NCI-H1092 treated with DMSO at 0.1 percent for 48 hours (cell line): ENCODE measurements around the gene AXIN1.
"Not testable (repeated sequence)": the region's sequence is repeated elsewhere in the genome, so short reads cannot be mapped to it uniquely, and the experiment has no call there.

Experiments
- DNase-seq: peaks from one replicate; lab custom pipeline; 2025; lab: John Stamatoyannopoulos, UW

Gene AXIN1

GRCh38 chr16:266258-267164 lies 86.0 kb downstream of the AXIN1 start:
- DNase-seq, result no peak

GRCh38 chr16:265711-266110 lies 86.8 kb downstream of the AXIN1 start:
- DNase-seq, result no peak

GRCh38 chr16:265002-265529 lies 87.5 kb downstream of the AXIN1 start:
- no peak for DNase-seq

- no peak for DNase-seq
These were observed 88.0 kb downstream of the AXIN1 start for GRCh38 chr16:264440-264951.

- DNase-seq, result no peak
These were observed 88.6 kb downstream of the AXIN1 start for GRCh38 chr16:263944-264343.

GRCh38 chr16:263182-263774 lies 89.2 kb downstream of the AXIN1 start:
- DNase-seq, result no peak

GRCh38 chr16:262121-262745 lies 90.3 kb downstream of the AXIN1 start:
- no peak for DNase-seq

- no peak for DNase-seq
These were observed 91.4 kb downstream of the AXIN1 start for GRCh38 chr16:261031-261691.

GRCh38 chr16:260326-260725 lies 92.2 kb downstream of the AXIN1 start:
- DNase-seq, result no peak

GRCh38 chr16:259814-260253 lies 92.7 kb downstream of the AXIN1 start:
- no peak for DNase-seq

- no peak for DNase-seq
These were observed 93.3 kb downstream of the AXIN1 start for GRCh38 chr16:259226-259625.

- not testable (repeated sequence) for DNase-seq
These were observed 94.4 kb downstream of the AXIN1 start for GRCh38 chr16:258091-258490.

- DNase-seq, result no peak
These were observed 97.3 kb downstream of the AXIN1 start for GRCh38 chr16:255183-255582.

- DNase-seq, result no peak
These were observed 98.1 kb downstream of the AXIN1 start for GRCh38 chr16:254461-254860.

- no peak for DNase-seq
These were observed 98.7 kb downstream of the AXIN1 start for GRCh38 chr16:253833-254232.

- DNase-seq, result no peak
These were observed 99.9 kb downstream of the AXIN1 start for GRCh38 chr16:252366-253337.

- no peak for DNase-seq
These were observed 103.1 kb downstream of the AXIN1 start for GRCh38 chr16:249431-249830.

GRCh38 chr16:247027-247426 lies 105.5 kb downstream of the AXIN1 start:
- no peak for DNase-seq

- DNase-seq, result no peak
These were observed 107.4 kb downstream of the AXIN1 start for GRCh38 chr16:245105-245504.

GRCh38 chr16:243348-243747 lies 109.2 kb downstream of the AXIN1 start:
- no peak for DNase-seq

GRCh38 chr16:242281-242680 lies 110.2 kb downstream of the AXIN1 start:
- DNase-seq, result no peak
